H1 (cell line): ENCODE data around the gene ASL. TPM values are rescaled to one million over a fixed set of nuclear protein-coding genes. Genes with fewer than 3 reads are reported as not detected.
"Not testable (repeated sequence)": the region's sequence is repeated elsewhere in the genome, so short reads cannot be mapped to it uniquely, and the experiment has no call there.

ENCODE experiments used
- CTCF ChIA-PET: fragments of 300-600 bp; sonication (Branson Sonifier 250); formaldehyde crosslinking; loops from one replicate; lab custom pipeline; 2021; ENCODE audit not compliant: partially characterized antibody; lab: Charles Lee
- POLR2A ChIA-PET: fragments of 300-600 bp; sonication (Branson Sonifier 250); formaldehyde crosslinking; loops from one replicate; lab custom pipeline; 2021; ENCODE audit warnings: inconsistent platforms; ENCODE audit not compliant: partially characterized antibody; lab: Charles Lee
- DNase-seq, 2 experiments: peaks; one replicate each; pipeline versions ENCODE4 v3.0.0 to v3.0.0-alpha.2; 2010 to 2022; ENCODE audit warnings: low spot score in 2 of 2, low read depth in 1 of 2, mixed read lengths in 1 of 2
- FAIRE-seq: peaks from 2 replicates; lab custom pipeline; 2011; peaks lifted over from hg19 to GRCh38; lab: Jason Lieb, UNC
- H2AFZ ChIP-seq: 2 replicates; pipeline ENCODE4 v1.8.1; 2012; ENCODE audit warnings: low read length, inconsistent platforms
- H2AK5ac ChIP-seq: 2 replicates; pipeline ENCODE4 v1.6.1; 2013; ENCODE audit warnings: low read depth, low read length
- H2BK120ac ChIP-seq: replicated peaks from 2 replicates; pipeline ENCODE3; 2013; ENCODE audit warnings: low read depth, low read length, inconsistent platforms
- H2BK12ac ChIP-seq: 2 replicates; pipeline ENCODE4 v1.6.1; 2013; ENCODE audit warnings: low read depth, low read length
- H2BK15ac ChIP-seq: 2 replicates; pipeline ENCODE4 v1.6.1; 2013; ENCODE audit warnings: low read length
- H2BK20ac ChIP-seq: 2 replicates; pipeline ENCODE4 v1.6.1; 2013; ENCODE audit warnings: low read length
- H2BK5ac ChIP-seq: 2 replicates; pipeline ENCODE4 v1.6.1; 2013; ENCODE audit warnings: low read depth, low read length
- H3K14ac ChIP-seq: 2 replicates; pipeline ENCODE4 v1.6.1; 2013; ENCODE audit warnings: inconsistent platforms; ENCODE audit not compliant: insufficient read length
- H3K18ac ChIP-seq: 2 replicates; pipeline ENCODE4 v1.6.1; 2013; ENCODE audit warnings: low read length; ENCODE audit errors: extremely low read depth
- H3K23ac ChIP-seq: 2 replicates; pipeline ENCODE4 v1.6.1; 2013; ENCODE audit warnings: inconsistent platforms; ENCODE audit not compliant: insufficient read length
- H3K23me2 ChIP-seq: 2 replicates; pipeline ENCODE4 v1.6.1; 2013; ENCODE audit warnings: low read depth, low read length
- H3K27ac ChIP-seq: 2 replicates; pipeline ENCODE4 v1.6.1; 2011; ENCODE audit warnings: low read depth, low read length, inconsistent platforms
- H3K27me3 ChIP-seq, 4 experiments: replicated peaks in 1 of 4; 1 replicate in 1 of 4; 2 replicates in 3 of 4; pipeline versions ENCODE4 v1.6.1 to v1.8.1; 2011 to 2013; ENCODE audit warnings: low read length in 3 of 4, mild to moderate bottlenecking in 3 of 4, inconsistent platforms in 2 of 4, mixed read lengths in 2 of 4, moderate library complexity in 1 of 4; ENCODE audit not compliant: control insufficient read depth in 3 of 4, insufficient read depth in 3 of 4; ENCODE audit errors: extremely low read depth in 1 of 4
- H3K36me3 ChIP-seq, 4 experiments: 2 replicates each; pipeline versions ENCODE4 v1.6.1 to v1.8.1; 2011 to 2013; ENCODE audit warnings: mild to moderate bottlenecking in 4 of 4, low read length in 3 of 4, moderate library complexity in 2 of 4, control low read depth in 1 of 4, inconsistent platforms in 1 of 4; ENCODE audit not compliant: insufficient read depth in 4 of 4, control insufficient read depth in 2 of 4
- H3K4ac ChIP-seq: replicated peaks from 2 replicates; pipeline ENCODE3; 2013; ENCODE audit warnings: low read length, low read depth, mixed read lengths, inconsistent platforms; ENCODE audit not compliant: insufficient read length
- H3K4me1 ChIP-seq, 4 experiments: replicated peaks in 1 of 4; 1 replicate in 1 of 4; 2 replicates in 3 of 4; pipeline versions ENCODE4 v1.6.1 to v1.8.1; 2011 to 2013; ENCODE audit warnings: low read length in 3 of 4, inconsistent platforms in 2 of 4, mixed read lengths in 1 of 4; ENCODE audit not compliant: insufficient read depth in 4 of 4, control insufficient read depth in 3 of 4
- H3K4me2 ChIP-seq, 2 experiments: 2 replicates each; pipeline versions ENCODE4 v1.6.1 to v1.8.1; 2011 to 2013; ENCODE audit warnings: low read depth in 2 of 2, low read length in 2 of 2, control low read depth in 1 of 2, inconsistent platforms in 1 of 2, mild to moderate bottlenecking in 1 of 2; ENCODE audit not compliant: insufficient read depth in 1 of 2
- H3K4me3 ChIP-seq, 4 experiments: fragments of 200-600, 300-600 bp in 1 of 4; sonication (generic), shearing (Covaris generic), sonication (Bioruptor Twin) in 1 of 4; 2 replicates each; pipeline versions ENCODE4 v1.5.1 to v1.8.1; 2011 to 2016; ENCODE audit warnings: low read length in 4 of 4, low read depth in 3 of 4, control low read depth in 2 of 4, inconsistent platforms in 2 of 4, mild to moderate bottlenecking in 2 of 4, mixed read lengths in 1 of 4, moderate library complexity in 1 of 4; ENCODE audit not compliant: insufficient read depth in 2 of 4; ENCODE audit errors: extremely low read depth in 1 of 4
- H3K56ac ChIP-seq: replicated peaks from 2 replicates; pipeline ENCODE3; 2013; ENCODE audit warnings: low read depth, mild to moderate bottlenecking, mixed read lengths, low read length, inconsistent platforms; ENCODE audit not compliant: insufficient read length
- H3K79me1 ChIP-seq: 2 replicates; pipeline ENCODE4 v1.6.1; 2013; ENCODE audit warnings: low read depth, low read length, control low read depth
- H3K79me2 ChIP-seq, 2 experiments: 2 replicates each; pipeline versions ENCODE4 v1.6.1 to v1.8.1; 2012 to 2013; ENCODE audit warnings: low read length in 2 of 2, mild to moderate bottlenecking in 2 of 2, inconsistent platforms in 1 of 2; ENCODE audit not compliant: insufficient read depth in 2 of 2, control insufficient read depth in 1 of 2
- H3K9ac ChIP-seq, 4 experiments: replicated peaks in 1 of 4; 1 replicate in 1 of 4; 2 replicates in 3 of 4; pipeline versions ENCODE4 v1.6.1 to v1.8.1; 2011 to 2013; ENCODE audit warnings: low read depth in 3 of 4, low read length in 3 of 4, control low read depth in 2 of 4, mild to moderate bottlenecking in 2 of 4, moderate library complexity in 2 of 4, inconsistent platforms in 1 of 4; ENCODE audit errors: extremely low read depth in 1 of 4
- H3K9me3 ChIP-seq, 2 experiments: 2 replicates each; pipeline versions ENCODE4 v1.6.1 to v1.8.1; 2012 to 2013; ENCODE audit warnings: mild to moderate bottlenecking in 2 of 2, moderate library complexity in 2 of 2, control low read depth in 1 of 2, inconsistent platforms in 1 of 2, low read depth in 1 of 2, low read length in 1 of 2, mixed read lengths in 1 of 2; ENCODE audit not compliant: insufficient read depth in 2 of 2
- H4K20me1 ChIP-seq, 2 experiments: replicated peaks in 1 of 2; 2 replicates each; pipeline versions ENCODE3 to v1.8.1; 2011 to 2013; ENCODE audit warnings: inconsistent platforms in 2 of 2, low read length in 2 of 2, mild to moderate bottlenecking in 1 of 2; ENCODE audit not compliant: insufficient read depth in 2 of 2, control insufficient read depth in 1 of 2
- H4K5ac ChIP-seq: 2 replicates; pipeline ENCODE4 v1.6.1; 2013; ENCODE audit warnings: low read length, low read depth, mixed read lengths, inconsistent platforms; ENCODE audit not compliant: insufficient read length
- H4K8ac ChIP-seq: 2 replicates; pipeline ENCODE4 v1.8.0; 2013; ENCODE audit warnings: mild to moderate bottlenecking, moderate library complexity, low read length, inconsistent platforms; ENCODE audit not compliant: insufficient read depth; ENCODE audit errors: extremely low read depth
- H4K91ac ChIP-seq: replicated peaks from 2 replicates; pipeline ENCODE3; 2013; ENCODE audit warnings: low read length, mixed read lengths, inconsistent platforms; ENCODE audit not compliant: insufficient read length
- WGBS, 2 experiments: shearing (Covaris generic) in 1 of 2; methylation state at CpG; one replicate each; pipeline versions ENCODE4 v1.1.6 to v1.1.7; 2013 to 2015; ENCODE audit warnings: low lambda C conversion rate in 2 of 2, mixed read lengths in 2 of 2, inconsistent platforms in 1 of 2, low coverage in 1 of 2, missing lambda C conversion rate in 1 of 2; ENCODE audit not compliant: insufficient replicate concordance in 2 of 2, insufficient coverage in 1 of 2, insufficient read length in 1 of 2; ENCODE audit errors: extremely low coverage in 1 of 2, missing lambda C conversion rate in 1 of 2; 5-methylcytosine and 5-hydroxymethylcytosine counted together
- polyA plus RNA-seq, 7 experiments: library from polyadenylated mRNA; depleted of rRNA in 3 of 7; stranded (reverse) in 5 of 7; unstranded in 2 of 7; fragments of >200 nt in 5 of 7; fragments of 200-250 nt in 2 of 7; gene quantifications; 1 replicate in 5 of 7; 2 replicates in 1 of 7; 4 replicates in 1 of 7; pipeline versions ENCODE4 v1.2.1 to v1.2.3, GENCODE V29; 2011 to 2013; ENCODE audit warnings: missing spikeins in 2 of 7, mixed read lengths in 2 of 7
- total RNA-seq: library from RNA; stranded (reverse); fragmentation: NEBNext Ultra II Directional; extraction: Animal tissue kit (Norgen Biotek cat#: 25700); gene quantifications from 2 replicates; pipeline ENCODE4 v1.2.1, GENCODE V29; 2021

ASL gene
- total and polyA plus RNA-seq, 2 of the 8 experiments (the other 6 are each of a cell fraction or from before 2014, with no cell fraction given) = 23.3 to 35.3 TPM

DNA sequence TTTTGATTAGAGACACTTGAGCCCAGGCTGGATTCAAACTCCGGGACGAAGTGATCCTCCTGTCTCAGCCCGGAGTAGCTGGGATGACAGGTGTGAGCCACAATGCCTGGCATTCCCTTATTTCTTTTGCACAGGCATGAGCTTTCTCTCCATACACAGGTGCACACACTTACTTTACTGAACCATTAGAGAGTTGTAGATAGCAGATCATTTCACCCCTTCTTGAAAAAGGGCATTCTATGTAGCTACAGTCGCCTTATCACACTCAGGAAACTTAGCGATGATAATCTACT is 48.9 kb downstream of the ASL start:
- H4K5ac ChIP-seq, H3K23me2 ChIP-seq, H2BK15ac ChIP-seq, H3K36me3 ChIP-seq, H2BK120ac ChIP-seq, H2AFZ ChIP-seq, H3K4me3 ChIP-seq, H3K56ac ChIP-seq, H3K9ac ChIP-seq, H3K4ac ChIP-seq, H2BK20ac ChIP-seq, FAIRE-seq, H3K27ac ChIP-seq, H3K23ac ChIP-seq, H3K18ac ChIP-seq, H3K4me2 ChIP-seq, H2BK12ac ChIP-seq, H4K20me1 ChIP-seq, H3K4me1 ChIP-seq, H3K79me1 ChIP-seq, DNase-seq, H4K91ac ChIP-seq, H3K27me3 ChIP-seq, H2AK5ac ChIP-seq, H2BK5ac ChIP-seq, H4K8ac ChIP-seq, H3K14ac ChIP-seq, H3K9me3 ChIP-seq: not testable (repeated sequence)
- ChIA-PET POLR2A (interaction anchor here (0.8 kb wide), 1 partner anchor 10 kb away, joined by 3 read pairs; the partner anchor contains the start of gene CRCP), CTCF (interaction anchor here (0.9 kb wide), 1 partner anchor 21 kb away, joined by 3 read pairs; no protein-coding TSS in a partner anchor)
- 91% methylated on average over 5 of the region's 5 CpGs; no CpG with 5 or more reads in 1 of the 2 experiments for WGBS, 2 experiments
- peaks cover 0 to 73% of the 10 kb centered on the region in 2 experiments; a peak in 2 of 4 replicates for H3K79me2 ChIP-seq
